Tibial artery (tissue), 4 donors: Measurements from ENCODE around the gene FARSA.
"Not testable (repeated sequence)": the region's sequence is repeated elsewhere in the genome, so short reads cannot be mapped to it uniquely, and the experiment has no call there.

Experiments used
- DNase-seq, 2 donors: peaks; one replicate each; pipeline ENCODE4 v3.0.0-alpha.2; 2019
- H3K27ac ChIP-seq, 2 donors: fragments of 200-600 bp; sonication (generic) in 1 of 2; 1 replicate in 1 of 2; 2 replicates in 1 of 2; pipeline ENCODE4 v1.5.1; 2018 to 2019; ENCODE audit warnings: mild to moderate bottlenecking in 1 of 2
- H3K27me3 ChIP-seq, 2 donors: fragments of 200-600 bp; sonication (generic) in 1 of 2; one replicate each; pipeline versions ENCODE4 v1.5.1 to v1.6.0; 2016 to 2019
- H3K36me3 ChIP-seq, 3 donors: fragments of 200-600 bp; sonication (generic) in 2 of 3; one replicate each; pipeline ENCODE4 v1.5.1; 2016 to 2019; ENCODE audit warnings: mild to moderate bottlenecking in 2 of 3
- H3K4me1 ChIP-seq, 4 donors: fragments of 200-600 bp; sonication (generic) in 2 of 4; 1 replicate in 3 of 4; 2 replicates in 1 of 4; pipeline ENCODE4 v1.5.1; 2016 to 2019
- H3K4me3 ChIP-seq, 2 donors: fragments of 200-600 bp; sonication (generic) in 1 of 2; 1 replicate in 1 of 2; 2 replicates in 1 of 2; pipeline ENCODE4 v1.5.1; 2018 to 2019; ENCODE audit warnings: mild to moderate bottlenecking in 2 of 2
- H3K9me3 ChIP-seq, 3 donors: fragments of 200-600 bp; sonication (generic) in 1 of 3; one replicate each; pipeline ENCODE4 v1.5.1; 2016 to 2019
- CTCF ChIP-seq, 2 experiments: fragments of 200-600 bp in 1 of 2; fragments of 450-650 bp in 1 of 2; IDR thresholded peaks; one replicate each; pipeline ENCODE4 v1.5.1; 2017 to 2019; ENCODE audit warnings: antibody characterized with exemption in 2 of 2, mild to moderate bottlenecking in 1 of 2, moderate library complexity in 1 of 2
- intact Hi-C: fragments of 100-400 bp; cut with DNase I; formaldehyde crosslinking; loops from one replicate; pipeline ENCODE4 v1.15.0; 2023; ENCODE audit warnings: low total_unique reads

Gene FARSA

GRCh38 chr19:12896460-12896859, 37.1 kb downstream of the FARSA start:
- intact Hi-C loops: no loop called here
- H3K4me3 ChIP-seq: no peak overlapping the region
- DNase-seq: no peak
- TF ChIP-seq CTCF (IDR thresholded peaks at IDR 0.05): no peak
- H3K36me3 ChIP-seq: peaks cover 24 to 70% (median 49%) of the 10 kb centered on the region in 3 donors
- H3K27ac ChIP-seq: no peak overlapping the region
- H3K4me1 ChIP-seq: peaks cover 0 to 15% (median 13%) of the 10 kb centered on the region in 4 donors
- no peaks in the 10 kb centered on the region for H3K27me3 ChIP-seq
- H3K9me3 ChIP-seq: no peaks in the 10 kb centered on the region

- peaks cover 24 to 52% (median 42%) of the 10 kb centered on the region in 3 donors for H3K36me3 ChIP-seq
- intact Hi-C loops: no loop called here
These were observed 39.9 kb downstream of the FARSA start for GRCh38 chr19:12893582-12893981.

GRCh38 chr19:12891553-12892021, 41.9 kb downstream of the FARSA start:
- no peak for TF ChIP-seq CTCF (IDR thresholded peaks at IDR 0.05)
- Histone ChIP-seq H3K27ac (peak overlapping the region; percentile 70 to 80), H3K4me3 (peak overlapping the region; percentile 77 to 85), H3K9me3 (no peaks in the 10 kb centered on the region), H3K36me3 (peaks cover 10 to 32% (median 25%) of the 10 kb centered on the region in 3 donors), H3K27me3 (peaks cover 0 to 12% of the 10 kb centered on the region in 2 donors), H3K4me1 (peaks cover 0 to 23% (median 14%) of the 10 kb centered on the region in 4 donors)
- intact Hi-C loops: no loop called here
- no peak for DNase-seq

More at GRCh38 chr19:12893582-12893981, 39.9 kb downstream of the FARSA start:
- Histone ChIP-seq H3K4me1 (peaks cover 0 to 23% (median 14%) of the 10 kb centered on the region in 4 donors), H3K27ac (no peak overlapping the region), H3K27me3 (no peaks in the 10 kb centered on the region), H3K4me3 (no peak overlapping the region), H3K9me3 (no peaks in the 10 kb centered on the region)
- no peak for TF ChIP-seq CTCF (IDR thresholded peaks at IDR 0.05)
- no peak for DNase-seq

GRCh38 chr19:12890787-12891552, 42.5 kb downstream of the FARSA start, which contains the start of gene GCDH:
Gene GCDH, plus strand, starts transcription at chr19:12891160. Its CDS starts 145 bp downstream, at chr19:12891305.
- Histone ChIP-seq H3K27ac (peak within 1 kb of the TSS; percentile 70 to 80), H3K27me3 (peaks cover 0 to 18% of the 10 kb centered on the region in 2 donors), H3K4me1 (peaks cover 0 to 25% (median 17%) of the 10 kb centered on the region in 4 donors), H3K36me3 (peaks cover 5 to 26% (median 19%) of the 10 kb centered on the region in 3 donors), H3K9me3 (no peaks in the 10 kb centered on the region), H3K4me3 (peak within 1 kb of the TSS; percentile 77 to 85)
- peak; percentile 99 for DNase-seq
- TF ChIP-seq CTCF (IDR thresholded peaks at IDR 0.05): no peak
- intact Hi-C loops: no loop called here

- H3K9me3 ChIP-seq, DNase-seq, intact Hi-C loops: not testable (repeated sequence)
- H3K36me3 ChIP-seq: peaks cover 5 to 22% (median 17%) of the 10 kb centered on the region in 3 donors
- peak overlapping the region; percentile 7 to 77 for H3K4me3 ChIP-seq
- H3K27me3 ChIP-seq: peaks cover 0 to 24% of the 10 kb centered on the region in 2 donors
- peak overlapping the region; percentile 70 to 80 for H3K27ac ChIP-seq
- H3K4me1 ChIP-seq: peaks cover 0 to 31% (median 23%) of the 10 kb centered on the region in 4 donors
These were observed 43.2 kb downstream of the FARSA start for GRCh38 chr19:12890299-12890786.
